ENCODE data around the gene APOC4. TPM values are rescaled to one million over a fixed set of nuclear protein-coding genes. Genes with fewer than 3 reads are reported as not detected.
A peak's percentile ranks its signal among the peaks of the same experiment; 100 is the strongest.

Gene APOC4
- total and polyA plus RNA-seq, 12 donors = not detected

DNA sequence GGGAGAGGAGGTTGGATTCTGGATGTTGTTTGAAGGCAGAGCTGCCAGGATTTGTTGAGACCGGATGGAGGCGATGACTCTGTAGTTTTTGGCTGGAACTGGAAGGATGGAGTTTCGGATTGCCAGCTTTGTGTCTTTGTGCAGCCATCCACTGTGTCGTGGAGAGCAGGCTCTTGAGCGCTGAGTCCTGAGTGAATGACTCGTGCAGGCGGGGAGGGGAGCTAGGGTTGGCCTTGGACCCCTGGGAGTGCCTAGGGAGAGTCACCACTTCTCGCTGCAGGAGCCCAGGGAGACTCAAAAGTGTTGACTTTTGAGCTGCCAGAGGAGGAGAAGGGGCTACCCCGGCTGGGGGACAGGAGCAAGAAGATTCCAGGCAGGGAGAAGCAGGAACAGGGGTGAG is 47.1 kb upstream of the APOC4 start:
- Histone ChIP-seq H3K9me3 (no peaks in the 10 kb centered on the region), H3K27ac (no peak overlapping the region), H3K27me3 (no peaks in the 10 kb centered on the region), H3K36me3 (peaks cover 0 to 75% (median 36%) of the 10 kb centered on the region in 9 donors), H3K4me3 (no peak overlapping the region), H3K4me1 (peaks cover 8 to 18% (median 17%) of the 10 kb centered on the region in 9 donors)
- intact Hi-C loops (cut with DNase I) = loop anchor here in 4 of 10 donors (5.0 to 10.0 kb wide), 2 partner anchors 48 to 280 kb away; partner anchors contain the start of genes NECTIN2 (in 3 of the 4), BLOC1S3 (in 1 of the 4) and TRAPPC6A (in 1 of the 4)
- ATAC-seq (no peak), DNase-seq (no peak)
- TF ChIP-seq, protein P1, sequence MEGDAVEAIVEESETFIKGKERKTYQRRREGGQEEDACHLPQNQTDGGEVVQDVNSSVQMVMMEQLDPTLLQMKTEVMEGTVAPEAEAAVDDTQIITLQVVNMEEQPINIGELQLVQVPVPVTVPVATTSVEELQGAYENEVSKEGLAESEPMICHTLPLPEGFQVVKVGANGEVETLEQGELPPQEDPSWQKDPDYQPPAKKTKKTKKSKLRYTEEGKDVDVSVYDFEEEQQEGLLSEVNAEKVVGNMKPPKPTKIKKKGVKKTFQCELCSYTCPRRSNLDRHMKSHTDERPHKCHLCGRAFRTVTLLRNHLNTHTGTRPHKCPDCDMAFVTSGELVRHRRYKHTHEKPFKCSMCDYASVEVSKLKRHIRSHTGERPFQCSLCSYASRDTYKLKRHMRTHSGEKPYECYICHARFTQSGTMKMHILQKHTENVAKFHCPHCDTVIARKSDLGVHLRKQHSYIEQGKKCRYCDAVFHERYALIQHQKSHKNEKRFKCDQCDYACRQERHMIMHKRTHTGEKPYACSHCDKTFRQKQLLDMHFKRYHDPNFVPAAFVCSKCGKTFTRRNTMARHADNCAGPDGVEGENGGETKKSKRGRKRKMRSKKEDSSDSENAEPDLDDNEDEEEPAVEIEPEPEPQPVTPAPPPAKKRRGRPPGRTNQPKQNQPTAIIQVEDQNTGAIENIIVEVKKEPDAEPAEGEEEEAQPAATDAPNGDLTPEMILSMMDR (IDR thresholded peaks at IDR 0.05) = no peak
- 78 to 79% methylated on average over 9 of the region's 9 CpGs for WGBS, 2 donors

DNA sequence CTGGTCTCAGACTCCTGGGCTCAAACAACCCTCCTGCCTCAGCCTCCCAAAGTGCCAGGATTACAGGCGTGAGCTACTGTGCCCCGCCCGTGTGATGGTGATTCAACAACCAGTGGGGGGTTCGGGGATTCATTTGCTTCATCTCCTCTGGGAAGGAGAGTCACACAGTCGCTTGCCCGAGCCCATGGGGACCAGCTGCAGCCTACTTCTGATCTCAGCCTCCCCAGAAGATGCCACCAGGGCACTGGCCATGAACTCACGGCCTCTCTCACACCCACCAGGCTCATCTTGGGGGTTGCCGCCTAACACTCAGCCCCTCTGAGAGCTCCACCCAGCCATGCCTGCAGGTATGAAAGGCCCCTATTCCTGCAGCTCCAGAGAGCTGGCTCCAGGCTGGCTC is 44.2 kb upstream of the APOC4 start:
- Histone ChIP-seq H3K27ac (no peak overlapping the region), H3K36me3 (peaks cover 0 to 99% (median 57%) of the 10 kb centered on the region in 9 donors), H3K4me1 (peaks cover 0 to 3% (median 2%) of the 10 kb centered on the region in 9 donors), H3K27me3 (no peaks in the 10 kb centered on the region), H3K9me3 (no peaks in the 10 kb centered on the region), H3K4me3 (no peak overlapping the region)
- WGBS, 2 donors = 87 to 94% methylated on average over 8 of the region's 8 CpGs
- intact Hi-C loops (cut with DNase I) = loop anchor here in 1 of 10 donors (10.0 kb wide), 1 partner anchor 277 kb away; the partner anchor contains the start of genes BLOC1S3 and TRAPPC6A
- ATAC-seq = no peak
- no peak for DNase-seq
- TF ChIP-seq, protein P1 (IDR thresholded peaks at IDR 0.05) = no peak

DNA sequence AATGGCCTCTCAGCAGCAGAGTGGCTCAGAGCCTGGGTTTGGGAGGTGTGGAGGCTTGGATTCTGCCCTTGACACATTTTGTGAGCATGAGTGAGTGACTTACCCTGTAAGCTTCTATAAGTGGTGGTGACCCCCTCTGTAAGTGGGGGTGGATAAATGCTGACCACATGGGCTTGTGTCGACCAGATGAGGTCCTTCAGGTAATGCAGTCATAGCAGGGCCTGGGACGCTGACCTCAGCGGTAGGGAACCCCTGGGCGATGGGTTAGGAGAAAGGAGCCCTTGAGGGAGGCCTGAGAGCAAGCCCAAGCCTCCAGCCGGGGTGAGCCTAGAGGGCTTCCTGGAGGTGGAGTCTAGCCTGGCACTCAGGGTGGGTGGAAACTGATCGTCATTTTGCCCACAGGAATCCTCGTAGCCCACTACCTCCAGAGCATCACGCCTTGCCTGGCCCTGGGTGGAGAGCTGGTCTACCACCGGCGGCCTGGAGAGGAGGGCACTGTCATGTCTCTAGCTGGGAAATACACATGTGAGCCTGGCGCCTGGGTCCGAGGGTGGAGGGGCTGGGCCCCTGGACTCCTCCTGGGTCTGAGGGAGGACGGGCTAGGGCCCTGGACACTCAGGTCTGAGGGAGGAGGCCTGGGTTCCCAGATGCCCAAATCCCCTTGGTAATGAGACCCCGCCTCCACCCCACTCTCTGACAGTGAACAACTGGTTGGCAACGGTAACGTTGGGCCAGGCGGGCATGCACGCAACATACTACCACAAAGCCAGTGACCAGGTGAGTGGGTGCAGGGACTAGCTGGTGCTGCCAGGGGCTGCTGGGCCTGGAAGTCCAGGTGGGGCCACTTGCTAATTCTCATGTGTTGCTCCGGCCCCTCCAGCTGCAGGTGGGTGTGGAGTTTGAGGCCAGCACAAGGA is 41.5 kb upstream of the APOC4 start:
- no peaks in the 10 kb centered on the region for H3K9me3 ChIP-seq
- H3K36me3 ChIP-seq = peaks cover 0 to 77% (median 39%) of the 10 kb centered on the region in 9 donors

DNA sequence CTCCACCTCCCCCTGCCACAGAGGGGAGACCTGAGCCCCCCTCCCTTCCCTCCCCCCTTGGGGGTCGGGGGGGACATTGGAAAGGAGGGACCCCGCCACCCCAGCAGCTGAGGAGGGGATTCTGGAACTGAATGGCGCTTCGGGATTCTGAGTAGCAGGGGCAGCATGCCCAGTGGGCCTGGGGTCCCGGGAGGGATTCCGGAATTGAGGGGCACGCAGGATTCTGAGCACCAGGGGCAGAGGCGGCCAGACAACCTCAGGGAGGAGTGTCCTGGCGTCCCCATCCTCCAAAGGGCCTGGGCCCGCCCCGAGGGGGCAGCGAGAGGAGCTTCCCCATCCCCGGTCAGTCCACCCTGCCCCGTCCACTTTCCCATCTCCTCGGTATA is 38.8 kb upstream of the APOC4 start:
- Histone ChIP-seq H3K27ac (no peak overlapping the region), H3K36me3 (peaks cover 0 to 51% (median 24%) of the 10 kb centered on the region in 9 donors), H3K9me3 (no peaks in the 10 kb centered on the region), H3K4me3 (no peak overlapping the region), H3K4me1 (peaks cover 0 to 24% (median 5%) of the 10 kb centered on the region in 9 donors), H3K27me3 (peaks cover 0 to 36% (median 23%) of the 10 kb centered on the region in 7 donors)
- DNase-seq = no peak
- WGBS, 2 donors = 70 to 77% methylated on average over 14 to 15 of the region's 15 CpGs
- intact Hi-C loops (cut with DNase I) = loop anchor here in 8 of 10 donors (1.0 to 10.0 kb wide), 7 partner anchors 48 to 434 kb away; partner anchors contain the start of gene EXOC3L2 (in 1 of the 8)
- TF ChIP-seq, protein P1 (IDR thresholded peaks at IDR 0.05) = no peak
- ATAC-seq = peak in 5 of 8 donors; percentile 2 to 13 (median 11)

More for the DNA sequence above, 41.5 kb upstream of the APOC4 start:
- Histone ChIP-seq H3K4me3 (no peak overlapping the region), H3K27ac (no peak overlapping the region), H3K27me3 (peaks cover 0 to 13% (median 4%) of the 10 kb centered on the region in 7 donors), H3K4me1 (peaks cover 0 to 18% (median 5%) of the 10 kb centered on the region in 9 donors)
- no peak for ATAC-seq
- TF ChIP-seq, protein P1 (IDR thresholded peaks at IDR 0.05) = no peak
- no peak for DNase-seq
- WGBS, 2 donors = 93 to 94% methylated on average over 19 of the region's 19 CpGs
- intact Hi-C loops (cut with DNase I) = loop anchor here in 4 of 10 donors (5.0 to 10.0 kb wide), 5 partner anchors 52 to 437 kb away; partner anchors contain the start of gene EXOC3L2 (in 1 of the 4)
